ENCODE measurements around the gene DCXR.

DCXR gene

DNA sequence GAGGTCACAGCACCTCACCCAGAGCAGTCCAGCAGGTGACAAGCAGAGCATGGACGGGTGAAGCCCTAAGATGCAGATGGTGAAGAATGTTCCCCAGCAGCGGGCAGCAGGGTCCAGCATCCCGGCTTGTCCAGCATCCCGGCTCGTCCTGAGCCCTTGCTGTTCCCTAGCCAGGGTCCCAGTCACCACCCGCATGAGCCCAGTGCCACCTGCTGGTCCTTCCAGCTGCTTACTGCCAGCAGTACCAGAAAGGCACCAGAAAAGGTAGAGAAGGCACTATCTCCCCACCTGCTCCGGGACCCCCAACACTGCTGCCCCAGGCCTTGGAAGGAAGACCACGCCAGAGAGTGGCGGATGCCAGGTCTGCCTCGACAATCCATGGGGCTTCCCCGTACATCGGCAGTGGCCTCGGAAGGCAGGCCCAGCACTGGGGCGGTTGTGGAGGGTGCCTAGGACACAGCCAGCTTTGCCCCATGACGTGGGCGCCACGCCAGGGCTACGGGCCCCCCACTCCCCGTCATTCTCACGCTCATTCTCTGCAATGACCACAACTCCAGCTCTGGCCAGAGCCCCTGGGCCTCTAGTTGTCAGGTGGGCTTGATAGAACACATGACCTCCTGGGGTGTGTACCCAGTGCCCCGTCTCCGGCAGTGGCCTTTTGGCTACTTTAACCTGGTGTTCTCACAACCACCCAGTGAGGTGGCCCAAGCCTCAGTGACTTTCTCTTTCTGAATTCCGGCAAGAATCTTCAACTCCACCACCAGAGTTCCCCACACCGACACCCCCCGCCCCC is 16.2 kb downstream of the DCXR start:
- peak; percentile 73 for DNase-seq

DNA sequence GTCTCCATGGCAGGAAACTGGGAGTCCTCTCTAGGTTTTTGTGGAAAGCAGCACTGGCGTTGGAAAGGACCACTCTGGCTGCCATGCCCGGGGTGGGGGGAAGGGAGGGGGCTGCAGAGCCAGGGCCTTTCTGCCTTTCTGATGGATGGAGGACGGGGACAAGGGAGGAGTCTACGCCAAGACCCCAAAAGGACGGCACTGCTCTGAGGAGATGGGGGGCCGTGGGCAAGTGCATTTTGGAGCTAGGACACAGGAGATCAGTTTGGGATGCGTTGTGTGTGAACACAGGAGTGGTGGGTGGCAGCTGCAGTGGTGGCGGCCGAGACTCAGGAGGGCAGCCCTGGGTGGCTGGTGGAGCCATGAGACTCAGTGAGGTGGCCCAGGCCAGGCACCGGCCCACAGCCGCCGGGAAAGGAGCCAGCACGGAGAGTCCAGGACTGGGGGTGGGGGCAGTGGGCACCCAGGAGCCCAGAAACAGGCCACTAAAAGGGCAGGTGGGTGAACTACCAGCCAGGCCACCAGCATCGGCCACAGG is 16.9 kb downstream of the DCXR start:
- DNase-seq, result no peak

DNA sequence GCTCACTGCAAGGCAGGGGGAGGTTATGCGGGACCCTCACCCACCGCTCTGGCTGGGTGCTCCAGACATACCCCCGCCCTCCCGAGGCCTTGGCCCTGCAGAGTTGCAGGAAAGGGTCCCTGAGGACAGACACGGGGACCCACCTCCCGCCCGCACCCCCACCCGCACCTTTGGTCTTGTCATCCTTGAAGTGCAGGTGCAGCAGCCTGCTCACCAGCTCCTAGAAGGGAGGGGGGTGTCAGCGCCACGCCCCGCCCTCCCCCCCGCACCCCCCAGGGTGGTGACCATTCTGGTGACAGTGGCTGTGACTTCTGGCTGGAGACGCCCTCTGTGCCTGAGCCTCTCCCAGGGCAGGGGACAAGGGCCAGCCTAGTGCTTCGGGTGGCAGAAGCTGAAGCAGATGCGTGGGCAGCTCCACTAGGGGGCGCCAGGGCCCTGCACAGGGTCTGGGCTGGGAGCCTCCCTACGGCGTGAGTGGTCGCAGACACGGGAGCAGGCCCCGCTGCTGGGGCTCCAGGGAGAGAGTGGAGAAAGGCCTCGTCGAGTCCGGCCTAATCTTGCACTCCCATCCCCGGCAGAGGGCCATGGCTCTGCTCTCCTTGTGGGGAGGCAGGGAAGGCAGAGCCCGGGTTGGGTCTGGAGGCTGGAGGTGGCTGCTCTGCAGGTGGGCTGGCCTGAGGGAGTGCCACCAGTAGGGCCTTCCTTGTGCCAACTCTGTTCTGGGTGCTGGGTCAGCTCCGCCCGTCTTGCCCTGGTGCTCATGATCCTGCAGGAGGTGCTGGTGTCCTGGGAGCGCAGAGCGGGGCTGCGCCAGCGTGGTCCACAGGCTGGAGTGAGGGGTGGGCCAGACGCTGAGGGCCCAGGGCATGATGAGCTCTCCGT is 17.6 kb downstream of the DCXR start:
- DNase-seq, result peak; percentile 90

DNA sequence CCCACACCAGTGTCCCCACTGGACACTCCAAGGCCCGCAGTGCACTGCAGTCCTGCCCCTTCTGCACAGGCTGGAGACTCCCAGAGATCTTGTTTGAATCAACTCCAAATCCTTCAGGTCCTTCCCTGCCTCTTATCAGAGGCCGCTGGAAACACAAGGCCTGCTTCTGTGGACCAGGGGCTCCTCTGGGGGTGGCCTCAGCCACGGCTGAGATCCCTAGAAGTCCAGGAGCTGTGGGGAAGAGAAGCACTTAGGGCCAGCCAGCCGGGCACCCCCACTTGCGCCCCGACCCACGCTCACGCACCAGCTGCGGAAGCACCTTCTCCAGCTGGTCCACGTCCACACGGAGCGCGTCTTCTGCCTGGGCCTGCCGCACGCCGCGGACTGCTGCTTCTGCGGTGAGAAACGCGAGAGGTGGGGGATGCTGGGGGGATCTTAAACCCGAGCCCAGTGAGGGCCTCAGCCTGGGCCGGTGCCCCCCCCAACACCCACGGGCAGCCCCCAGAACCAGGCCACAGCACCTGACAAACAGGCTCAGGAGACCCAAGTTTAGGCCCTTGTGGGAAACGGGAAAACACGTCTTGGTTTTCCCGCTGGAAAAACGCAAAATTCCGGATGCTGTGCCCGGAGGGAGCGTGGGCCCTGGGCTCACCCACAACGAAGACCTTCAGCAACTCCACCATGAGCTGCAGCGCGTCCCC is 18.4 kb downstream of the DCXR start:
- DNase-seq, result no peak

DNA sequence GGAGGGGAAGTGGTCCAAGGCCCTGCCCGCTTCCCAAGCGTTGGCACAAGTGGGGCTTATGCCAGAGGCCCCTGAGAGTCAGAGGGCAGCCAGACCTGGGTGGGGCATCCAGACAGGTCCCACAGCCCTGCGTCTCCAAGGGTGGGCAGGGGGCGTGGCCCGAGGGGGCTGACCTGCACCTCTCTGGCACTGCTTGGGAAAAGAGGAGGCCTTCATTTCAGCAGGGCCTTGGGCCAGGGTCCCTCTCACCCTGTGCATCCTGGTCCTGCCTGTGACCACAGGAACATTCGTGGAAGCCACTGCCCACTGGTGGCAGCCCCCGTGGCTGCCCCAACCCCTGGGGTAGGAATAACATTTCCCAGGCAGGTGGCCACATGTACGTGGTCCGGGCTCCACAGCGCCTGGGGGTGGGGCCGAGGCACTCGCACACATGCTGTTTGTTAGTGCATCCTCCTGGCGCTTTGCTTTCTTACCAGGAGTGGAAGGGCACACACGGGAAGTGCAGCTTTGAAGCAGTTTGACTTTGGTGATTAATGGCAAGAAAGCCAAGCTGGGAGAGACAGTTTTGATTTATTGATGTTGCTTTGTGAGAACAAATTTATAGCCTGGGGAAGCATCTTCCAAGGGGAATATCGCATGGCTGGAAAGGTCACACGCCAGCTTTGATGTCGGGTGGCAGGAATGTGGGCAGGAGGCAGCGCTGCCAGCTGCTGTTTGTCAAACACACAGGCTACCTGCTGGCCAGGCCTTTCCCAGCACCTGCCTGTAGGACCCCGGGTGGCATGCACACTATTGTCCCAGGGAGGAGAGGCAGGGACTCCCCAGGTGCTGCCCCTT is 19.1 kb downstream of the DCXR start:
- no peak for DNase-seq

DNA sequence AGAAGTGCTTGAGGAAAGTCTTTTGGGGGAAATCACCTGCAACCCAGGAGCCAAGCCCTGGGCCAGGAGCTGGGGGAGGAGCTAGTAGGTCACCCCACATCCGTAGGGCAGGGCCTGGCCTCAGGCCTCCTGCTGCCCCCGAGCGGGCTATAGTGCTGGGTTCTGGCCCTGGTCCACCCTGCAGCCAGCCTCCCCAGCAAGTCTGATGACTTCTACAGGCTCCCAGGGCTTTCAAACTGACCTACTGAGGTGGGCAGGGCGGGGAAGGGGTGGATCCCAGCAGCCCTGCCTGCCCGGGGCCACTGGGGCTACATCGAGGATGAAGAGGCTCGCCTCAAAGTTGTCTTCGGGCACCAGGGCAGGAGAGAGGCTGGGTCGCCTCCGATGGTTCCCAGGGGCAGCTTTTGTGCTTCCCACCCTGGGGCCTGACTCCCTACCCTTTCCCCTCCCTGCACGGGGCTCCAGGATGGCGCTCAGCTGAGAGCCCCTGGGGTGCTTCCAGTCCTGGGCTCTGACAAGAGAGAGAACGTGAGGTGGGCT is 19.8 kb downstream of the DCXR start:
- DNase-seq, result no peak

DNA sequence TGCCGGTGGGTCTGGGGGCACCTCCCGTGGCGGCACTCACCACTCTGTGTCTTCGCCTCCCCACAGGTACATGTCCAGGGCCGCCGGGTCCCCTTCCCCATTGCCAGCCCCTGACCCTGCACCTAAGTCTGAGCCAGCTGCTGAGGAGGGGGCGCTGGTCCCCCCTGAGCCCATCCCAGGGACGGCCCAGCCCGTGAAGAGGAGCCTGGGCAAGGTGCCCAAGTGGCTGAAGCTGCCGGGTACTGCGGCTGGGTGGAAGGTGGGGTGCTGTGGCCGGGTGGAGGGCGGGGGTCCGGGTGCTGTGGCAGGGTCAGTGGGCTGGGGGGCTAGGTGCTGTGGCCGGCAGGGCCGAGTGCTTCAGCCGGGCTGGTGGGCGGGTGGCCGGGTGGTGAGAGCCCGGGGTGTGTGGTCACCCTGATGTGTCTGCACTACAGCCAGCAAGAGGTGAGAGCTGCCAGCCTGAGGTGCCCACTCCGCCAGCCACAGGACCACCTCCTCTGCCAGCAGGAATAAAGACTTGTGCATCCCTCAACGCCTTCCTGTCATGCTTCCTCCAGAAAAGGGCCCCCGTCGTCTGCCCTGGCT is 20.5 kb downstream of the DCXR start:
- DNase-seq, result no peak

DNA sequence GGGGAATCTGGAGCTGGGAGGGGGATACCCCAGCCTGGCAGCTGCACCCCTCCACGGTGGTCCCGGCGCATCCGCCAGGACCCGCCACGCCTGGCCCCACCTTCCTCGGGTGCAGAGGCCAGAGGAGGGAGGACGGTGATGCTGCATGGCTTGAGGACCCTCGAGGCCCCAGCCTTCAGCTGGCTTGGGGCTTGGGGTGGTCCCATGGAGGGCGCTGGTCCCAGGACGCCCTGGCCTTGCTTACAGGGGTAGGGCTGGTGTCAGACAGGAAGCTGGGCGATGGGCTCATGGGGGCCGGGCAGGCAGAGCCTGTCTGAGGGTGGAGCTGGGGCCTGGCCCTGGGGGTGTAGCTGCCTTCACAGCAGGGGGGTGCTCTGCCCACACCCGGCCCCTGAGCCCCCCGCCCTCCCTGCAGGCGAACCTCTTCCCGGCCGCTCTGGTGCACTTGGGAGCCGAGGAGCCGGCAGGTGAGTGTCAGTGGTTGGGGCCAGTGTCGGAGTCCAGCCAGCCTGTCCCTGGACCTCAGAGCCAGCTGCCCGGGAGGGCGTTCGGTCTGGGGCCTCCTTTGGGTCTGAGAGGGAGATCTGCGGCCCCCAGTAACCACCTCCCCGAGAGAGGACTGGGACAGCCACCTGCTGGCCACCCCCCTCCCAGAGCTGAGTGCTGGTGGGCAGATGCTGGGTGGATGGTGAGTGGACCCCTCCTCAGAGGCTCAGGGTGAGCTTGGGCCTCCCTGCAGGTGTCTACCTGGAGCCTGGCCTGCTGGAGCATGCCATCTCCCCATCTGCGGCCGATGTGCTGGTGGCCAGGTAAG is 21.2 kb downstream of the DCXR start:
- DNase-seq, result no peak

DNA sequence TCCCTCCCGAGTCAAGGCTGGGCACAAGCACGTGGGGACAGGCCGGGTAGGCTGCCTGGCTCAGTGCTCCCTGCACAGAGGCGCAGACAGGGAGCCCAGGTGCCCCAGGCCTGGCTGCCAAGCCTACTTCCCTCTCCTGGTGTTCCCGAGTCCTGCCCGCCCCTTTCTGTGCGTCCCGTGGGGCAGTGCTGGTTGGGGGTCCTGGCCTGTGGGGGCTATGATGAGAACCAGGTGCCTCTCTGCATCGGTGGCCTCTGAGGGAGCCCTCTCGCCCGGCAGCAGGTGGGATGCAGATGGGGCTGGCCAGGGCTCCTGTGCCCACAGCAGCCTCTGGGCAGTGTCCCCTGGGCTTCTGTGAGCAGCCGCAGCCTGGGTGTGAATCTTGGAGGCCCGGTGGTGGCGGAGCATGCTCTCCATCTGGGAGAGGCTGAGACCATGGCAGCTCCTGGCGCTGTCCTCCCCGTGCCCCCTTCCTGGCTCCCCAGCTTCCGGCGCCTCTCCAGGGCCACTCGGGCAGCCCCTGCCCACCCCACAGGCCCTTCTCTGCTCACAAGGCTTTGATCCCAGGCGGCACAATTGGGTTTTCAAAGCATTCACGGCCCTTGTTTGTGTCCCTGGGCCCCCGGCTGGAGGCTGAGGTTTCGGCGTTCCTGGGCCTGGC is 22.1 kb downstream of the DCXR start:
- no peak for DNase-seq

DNA sequence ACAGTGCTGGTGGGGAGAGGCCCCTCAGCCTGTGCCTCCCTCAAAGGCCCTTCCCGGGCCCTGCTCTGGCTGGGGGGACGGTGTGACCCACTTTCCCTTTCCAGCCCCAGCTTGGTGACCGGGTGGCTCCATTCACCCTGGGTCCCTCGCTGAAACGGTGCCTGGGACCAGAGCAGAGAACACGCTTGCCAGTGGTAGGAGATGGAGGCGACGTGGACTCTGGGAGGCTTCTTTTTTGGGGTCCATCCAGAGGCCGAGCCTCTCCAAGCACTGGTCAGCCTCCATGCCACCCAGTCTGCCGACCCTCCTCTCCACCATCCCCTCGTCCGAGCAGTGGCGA is 22.6 kb downstream of the DCXR start:
- DNase-seq, result no peak

DNA sequence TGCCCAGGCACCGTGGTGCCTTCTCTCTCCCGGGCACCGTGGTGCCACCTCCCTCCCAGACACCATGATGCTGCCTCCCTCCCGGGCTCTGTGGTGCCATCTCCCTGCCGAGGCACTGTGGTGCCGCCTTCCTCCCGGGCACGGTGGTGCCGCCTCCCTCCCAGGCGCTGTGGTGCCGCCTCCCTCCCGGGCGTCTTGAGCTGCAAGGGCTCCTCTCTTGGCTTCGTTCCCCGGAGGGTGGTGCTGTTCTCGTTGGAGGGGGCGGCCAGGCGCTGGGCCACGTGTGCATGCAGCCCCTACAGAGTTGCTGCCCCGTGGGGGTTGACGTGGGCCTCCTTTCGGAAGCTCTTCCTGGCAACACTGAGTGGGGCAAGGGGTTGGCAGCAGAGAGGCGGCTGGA is 23.1 kb downstream of the DCXR start:
- DNase-seq, result no peak

DNA sequence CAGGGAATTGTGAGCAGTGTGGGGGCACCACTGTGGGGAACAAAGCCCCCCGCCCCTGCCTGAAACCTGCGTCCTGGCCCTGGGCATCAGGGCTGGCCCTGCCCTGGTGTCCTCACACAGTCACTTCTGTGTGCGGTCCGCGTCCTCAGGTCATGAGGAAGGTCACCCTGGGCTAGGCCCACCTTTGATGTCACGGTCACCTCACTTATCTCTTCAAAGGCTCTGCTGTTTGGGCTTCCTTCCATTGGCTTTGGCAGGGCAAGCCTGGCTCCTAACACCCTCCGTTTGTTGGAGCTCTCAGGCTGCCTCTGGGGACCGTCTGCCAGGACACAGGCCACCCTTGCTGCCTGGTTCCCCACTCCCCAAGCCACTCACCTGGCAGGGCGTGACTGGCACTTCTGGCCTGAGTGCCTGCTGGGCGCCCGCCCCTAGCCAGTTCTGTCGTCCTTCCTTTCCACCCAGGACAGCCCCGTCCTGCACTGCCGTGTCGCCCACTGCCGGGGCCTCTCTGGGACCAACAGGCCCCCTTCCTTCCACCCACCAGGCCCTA is 23.6 kb downstream of the DCXR start:
- DNase-seq, result no peak

DNA sequence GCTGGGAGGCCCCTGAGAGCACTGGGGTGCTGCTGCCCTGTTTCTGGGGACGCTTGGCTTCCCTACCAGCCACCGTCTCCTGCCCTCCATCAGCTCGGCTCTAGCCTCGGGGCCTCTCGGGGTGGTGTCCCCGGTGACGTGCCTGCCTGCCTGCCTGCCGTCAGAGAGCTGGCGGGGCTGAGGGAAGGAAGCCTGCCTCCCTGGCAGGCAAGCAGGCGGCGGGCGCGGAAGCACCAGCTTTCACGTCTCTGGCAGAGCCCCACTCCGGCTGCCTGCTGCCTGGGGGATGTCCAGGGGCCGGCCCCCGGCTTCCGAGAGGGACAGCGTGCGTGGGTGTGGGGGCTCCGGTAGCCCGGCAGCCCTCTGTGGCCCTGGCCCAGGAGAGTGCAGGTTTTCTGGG is 24.2 kb downstream of the DCXR start:
- DNase-seq, result no peak

DNA sequence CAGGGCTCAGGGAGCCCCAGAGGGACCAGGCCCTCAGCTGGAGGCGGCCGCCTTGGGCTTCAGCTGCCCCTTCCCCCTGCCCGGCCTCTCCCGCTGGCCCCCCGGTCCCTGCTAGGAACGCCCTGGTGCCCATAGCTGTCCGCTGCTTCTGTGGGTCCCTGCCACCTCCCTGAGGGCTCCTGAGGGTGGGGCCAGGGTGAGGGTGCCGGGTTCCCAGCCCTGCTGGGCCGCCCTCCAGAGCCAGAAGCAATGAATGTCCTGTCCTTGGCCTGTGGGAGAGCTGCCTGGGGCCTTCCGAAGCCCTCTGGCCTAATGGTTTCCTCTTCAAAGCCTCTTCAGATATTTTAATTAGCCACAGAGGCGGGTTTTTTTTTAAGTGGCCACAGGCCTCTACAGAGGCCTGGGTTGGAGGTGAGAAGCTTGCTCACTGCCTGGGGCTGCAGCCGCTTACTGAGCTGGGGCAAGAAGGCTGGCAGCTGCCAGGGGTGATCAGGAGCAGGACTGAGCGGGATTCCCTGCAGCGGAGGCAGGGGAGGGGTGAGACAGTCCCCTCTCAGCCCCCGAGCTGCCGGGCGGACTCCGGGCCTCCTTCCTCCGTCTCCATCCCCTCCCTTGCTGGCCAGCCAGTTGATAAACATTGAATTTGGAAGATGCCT is 24.7 kb downstream of the DCXR start:
- DNase-seq, result no peak

DNA sequence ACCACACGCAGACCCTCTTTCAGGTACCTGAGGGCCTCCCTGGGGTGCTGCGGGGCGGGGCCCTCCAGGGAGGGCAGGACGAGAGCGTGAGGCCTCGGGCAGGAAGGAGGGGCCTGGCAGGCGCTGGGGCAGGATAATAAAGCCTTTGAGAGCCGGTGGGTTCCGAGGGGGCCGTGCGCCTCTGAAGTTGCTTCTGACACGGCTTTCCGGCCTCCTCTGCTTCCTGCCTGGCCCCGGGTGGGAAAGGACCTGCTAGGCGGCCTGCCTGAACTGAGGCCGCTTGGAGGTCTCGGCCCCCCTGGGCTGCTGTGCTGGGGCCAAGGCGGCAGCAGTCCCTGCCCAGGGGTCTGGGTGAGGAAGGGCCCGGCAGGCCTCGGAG is 25.2 kb downstream of the DCXR start:
- DNase-seq, result no peak

DNA sequence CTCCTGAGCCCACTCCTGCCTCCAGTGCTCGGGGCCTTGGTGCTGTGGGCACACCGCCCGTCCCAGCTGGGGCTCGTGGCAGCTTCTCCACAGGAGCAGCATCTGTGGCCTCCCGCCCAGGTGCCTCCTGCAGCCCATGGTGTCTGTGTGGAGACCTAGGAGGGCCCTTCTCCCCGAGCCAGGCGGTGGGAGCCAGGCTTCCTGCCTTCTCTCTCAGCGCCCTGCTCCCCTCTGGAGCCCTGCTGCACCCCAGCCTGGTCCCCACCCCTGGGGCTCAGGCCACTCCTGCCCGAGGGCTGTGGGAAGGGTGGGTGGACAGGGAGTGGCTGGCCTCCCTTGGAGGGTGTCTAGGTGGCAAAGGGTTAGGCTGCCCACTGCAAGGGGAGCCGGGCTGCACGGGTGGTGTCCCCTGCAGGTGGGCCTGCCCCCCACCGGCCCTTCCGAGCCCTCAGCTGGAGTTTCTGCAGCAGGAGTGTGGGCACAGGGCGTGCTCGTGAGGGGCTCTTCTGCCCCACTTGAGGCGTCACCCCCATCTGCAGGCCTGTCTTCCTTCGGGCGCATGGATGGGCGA is 25.8 kb downstream of the DCXR start:
- DNase-seq, result no peak

DNA sequence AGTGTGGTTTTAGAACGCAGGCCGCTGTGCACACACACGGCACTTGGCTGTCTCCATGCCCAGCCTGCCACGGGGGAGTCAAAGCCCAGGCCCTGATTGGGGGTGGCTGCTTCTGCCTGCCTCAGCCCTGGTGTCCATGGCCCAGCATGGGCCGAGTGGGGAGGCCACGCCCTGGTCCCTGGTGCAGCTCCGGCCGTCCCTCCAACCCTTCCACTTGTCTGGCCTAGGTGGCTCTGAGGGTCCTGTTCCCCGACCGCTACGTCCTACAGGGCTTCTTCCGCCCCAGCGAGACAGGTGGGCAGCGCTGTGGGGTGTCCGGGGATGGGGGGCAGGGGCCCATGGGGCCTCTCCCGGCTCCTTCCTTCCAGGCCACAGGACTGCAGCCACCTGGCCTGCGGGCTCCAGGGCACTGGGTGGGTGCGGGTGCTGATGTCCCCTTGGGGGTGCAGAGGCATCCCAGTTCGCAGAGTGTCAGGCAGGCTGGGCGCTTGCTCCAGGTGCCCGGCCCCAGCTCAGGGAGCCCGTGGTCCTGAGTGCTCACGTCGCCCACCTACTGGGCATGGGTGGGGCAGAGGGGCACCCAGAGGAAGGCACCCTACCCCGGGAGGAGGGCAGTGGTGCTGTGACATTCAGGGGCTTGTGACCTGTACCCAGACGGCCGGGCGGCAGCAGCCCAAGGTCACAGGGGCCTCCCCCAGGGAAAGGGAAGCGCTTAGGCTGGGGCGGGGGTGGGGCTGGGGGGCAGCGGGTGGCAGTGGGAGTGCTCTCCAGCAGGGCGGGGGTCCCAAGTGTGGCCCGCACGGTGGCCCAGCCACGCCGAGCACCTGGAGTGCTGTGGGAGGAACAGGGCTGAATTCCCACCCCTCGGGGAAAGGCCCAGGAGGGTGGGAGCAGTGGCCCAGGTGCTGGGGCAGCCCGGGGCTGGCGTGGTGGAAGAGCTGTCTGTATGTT is 26.6 kb downstream of the DCXR start:
- no peak for DNase-seq

DNA sequence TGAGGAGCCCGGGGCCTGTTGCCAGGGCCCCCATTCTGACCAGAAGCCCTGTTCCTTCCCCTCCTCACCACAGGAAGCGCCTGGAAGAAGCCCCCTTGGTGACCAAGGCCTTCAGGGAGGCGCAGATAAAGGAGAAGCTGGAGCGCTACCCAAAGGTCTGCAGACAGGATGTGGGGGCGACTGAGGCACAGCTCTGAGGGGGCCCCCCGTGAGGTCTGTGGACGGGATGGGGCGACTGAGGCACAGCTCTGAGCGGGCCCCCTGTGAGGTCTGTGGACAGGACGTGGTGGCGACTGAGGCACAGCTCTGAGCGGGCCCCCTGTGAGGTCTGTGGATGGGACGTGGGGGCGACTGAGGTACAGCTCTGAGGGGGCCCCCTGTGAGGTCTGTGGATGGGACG is 28.1 kb downstream of the DCXR start:
- no peak for DNase-seq
